HK-2 (cell line): ENCODE data around the gene INSC.

Source experiments
- DNase-seq: peaks from one replicate; pipeline ENCODE4 v3.0.0-alpha.2; 2018; ENCODE audit not compliant: unreplicated experiment

The INSC gene

DNA sequence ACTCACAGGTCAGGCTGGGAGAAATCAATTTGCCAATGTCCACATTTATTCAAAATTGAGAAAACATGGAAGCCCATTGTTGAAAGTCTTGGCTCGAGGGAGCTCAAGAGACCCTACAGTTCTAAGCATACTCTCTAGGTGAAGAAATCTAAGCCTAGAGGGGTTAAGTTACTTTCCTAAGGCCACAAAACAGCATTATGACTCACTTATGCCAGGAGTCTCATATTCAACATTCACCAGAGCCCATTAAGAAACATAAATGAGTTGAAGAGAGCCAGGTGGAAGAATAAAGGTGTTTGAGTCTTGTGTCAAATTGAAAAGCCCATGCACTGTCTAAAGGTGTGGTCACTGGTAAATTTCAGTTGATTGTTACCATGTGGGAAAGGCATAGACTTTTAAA lies 108.1 kb downstream of the INSC start:
- DNase-seq = no peak

DNA sequence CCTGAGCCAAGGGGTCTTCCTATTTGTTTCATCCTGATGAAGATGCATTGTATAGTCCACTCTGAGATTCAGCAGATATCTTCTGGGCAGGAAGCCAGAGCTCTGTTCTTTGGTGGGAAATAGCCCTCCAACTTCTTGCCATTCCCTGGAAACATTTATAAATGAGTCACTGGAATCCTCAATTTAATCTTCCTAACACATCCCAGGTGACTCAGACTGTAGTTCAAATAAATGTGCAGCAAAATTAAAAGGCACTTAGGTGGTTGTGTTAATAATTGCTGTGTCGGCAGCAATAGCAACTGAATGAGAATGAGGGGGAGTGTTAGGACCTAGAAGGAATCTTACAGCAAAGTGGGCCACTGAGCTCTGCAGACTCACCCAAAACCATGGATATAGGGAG lies 108.6 kb downstream of the INSC start:
- no peak for DNase-seq

DNA sequence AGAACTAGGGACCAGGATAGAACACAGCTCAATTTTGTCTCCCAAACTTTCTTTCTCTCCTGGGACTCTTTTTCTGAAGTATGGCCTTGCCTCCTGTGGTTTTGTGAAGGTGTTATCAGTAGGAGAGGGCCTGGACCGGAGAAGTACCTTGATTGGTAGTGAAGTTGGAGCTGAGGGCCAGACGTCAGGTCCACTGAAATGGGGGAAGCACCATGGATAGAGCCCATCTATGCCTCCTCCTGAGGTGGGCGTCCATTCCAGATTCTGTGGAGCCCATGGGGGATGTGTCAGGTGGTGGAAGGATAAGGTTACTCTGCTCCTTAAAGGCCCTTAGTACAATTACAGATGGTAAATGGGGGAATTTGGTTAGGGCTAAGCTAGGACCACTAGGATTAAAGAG lies 109.7 kb downstream of the INSC start:
- no peak for DNase-seq

DNA sequence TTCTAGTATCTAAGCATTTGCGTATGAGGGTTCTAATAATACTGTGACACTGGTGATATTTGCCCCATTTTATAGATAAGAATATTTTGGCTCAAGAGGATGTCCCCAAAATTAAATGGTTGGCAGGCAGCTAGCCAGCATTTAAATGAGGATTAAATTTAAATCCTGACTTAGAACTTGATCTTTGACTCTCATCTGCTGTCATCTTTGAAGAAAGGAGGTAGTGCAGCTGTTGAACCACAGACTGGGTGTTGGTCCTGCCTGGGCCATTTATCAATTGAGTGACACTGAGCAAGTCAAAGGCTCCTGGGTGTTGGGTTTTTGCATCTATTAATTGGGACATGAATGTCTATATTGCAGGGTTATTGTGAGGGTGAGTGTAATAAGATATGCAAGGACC lies 112.3 kb downstream of the INSC start:
- no peak for DNase-seq

DNA sequence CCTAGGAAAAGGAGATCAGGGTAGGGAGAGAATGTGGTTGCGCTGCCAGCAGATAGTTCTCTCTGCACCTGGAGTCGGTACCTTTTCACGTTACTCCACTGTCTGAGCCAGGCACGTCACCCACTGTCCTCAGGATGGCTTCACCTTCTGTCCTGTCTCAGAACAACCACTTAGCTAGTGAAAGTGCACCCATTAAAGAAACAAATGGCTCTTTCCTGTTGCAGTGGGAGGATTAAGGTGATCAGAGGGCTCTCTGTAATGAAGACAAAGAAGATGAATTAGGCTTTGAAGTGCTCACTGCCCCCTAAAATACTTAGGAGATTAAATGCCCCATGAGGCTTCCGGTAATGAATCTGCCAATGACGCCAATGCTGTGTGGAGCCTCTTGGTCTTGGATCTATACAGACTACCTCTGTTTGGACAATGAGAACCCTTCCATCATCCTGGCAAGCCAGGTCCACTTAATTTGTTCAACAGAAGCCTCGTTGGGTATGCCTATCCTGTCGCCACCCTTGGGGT lies 113.7 kb downstream of the INSC start:
- no peak for DNase-seq

DNA sequence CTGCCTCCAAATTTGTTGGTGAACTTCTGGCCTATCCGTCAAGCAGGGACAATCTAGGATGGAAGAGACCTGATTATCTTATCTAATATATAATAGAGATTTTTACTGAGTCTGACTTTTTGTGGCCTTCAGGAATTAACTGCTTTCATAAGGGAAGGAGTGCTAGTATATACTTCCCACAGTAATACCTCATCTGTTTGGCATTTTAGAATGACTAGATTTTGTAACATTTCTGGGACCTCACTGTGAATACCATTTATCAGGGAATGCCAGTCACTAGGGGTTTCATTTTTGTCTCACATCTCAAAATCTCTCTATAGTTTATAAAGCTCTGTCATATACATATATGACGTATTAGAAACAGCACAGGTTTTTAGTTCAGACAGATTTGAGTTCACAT lies 114.3 kb downstream of the INSC start:
- DNase-seq = no peak

DNA sequence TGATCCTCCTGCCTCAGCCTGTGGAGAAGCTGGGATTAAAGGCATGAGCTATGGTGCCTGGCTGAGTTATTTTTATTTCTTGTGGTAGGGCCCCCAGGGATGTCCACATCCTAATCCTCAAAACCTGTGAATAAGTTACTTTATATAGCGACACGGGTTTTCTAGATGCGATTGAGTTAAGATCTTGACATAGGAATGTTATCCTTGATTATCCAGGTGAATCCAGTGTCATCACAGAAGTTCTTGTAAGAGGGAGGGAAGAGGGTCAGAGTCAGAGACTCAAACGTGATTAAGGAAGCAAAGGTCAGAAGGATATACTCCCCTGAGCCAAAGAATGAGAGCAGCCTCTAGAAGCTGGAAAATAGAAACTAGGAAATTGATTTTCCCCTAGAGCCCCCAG lies 117.8 kb downstream of the INSC start:
- DNase-seq = no peak

DNA sequence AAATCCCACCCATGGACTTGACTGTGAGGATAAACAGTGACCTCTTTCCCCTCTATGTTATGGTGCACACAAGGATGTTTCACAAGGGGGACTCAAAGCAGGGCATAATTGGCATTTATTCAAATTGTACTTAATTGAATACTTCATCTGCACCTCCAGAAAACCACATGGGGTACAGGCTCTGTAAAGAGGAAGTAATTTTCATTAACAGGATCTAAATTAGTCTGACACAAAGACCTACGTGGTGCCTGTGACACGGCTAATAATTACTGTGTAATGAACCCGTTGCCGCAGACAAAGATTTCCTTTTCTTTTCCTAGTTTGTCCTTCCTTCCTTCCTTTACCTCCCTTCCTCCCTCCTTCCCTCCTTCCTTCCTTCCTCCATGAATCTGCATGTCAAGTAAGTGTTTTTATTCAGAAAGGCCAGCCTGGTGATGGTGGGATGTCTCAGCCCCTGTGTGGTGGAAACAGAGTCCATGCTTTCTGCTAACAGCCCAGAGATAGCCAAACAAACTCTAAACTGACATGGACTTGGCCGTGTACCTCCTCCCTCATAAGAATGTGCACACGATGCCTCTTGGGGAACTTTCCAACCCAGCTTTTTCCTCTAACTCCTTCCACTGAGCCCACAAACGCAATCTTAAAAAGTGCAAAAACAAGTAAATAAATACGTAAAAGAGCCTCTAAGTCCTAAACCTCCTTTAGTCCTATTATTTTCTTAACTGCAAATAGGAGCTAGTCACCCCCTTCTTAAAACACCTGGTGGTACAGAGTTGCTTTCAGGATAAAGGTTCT lies 118.8 kb downstream of the INSC start:
- no peak for DNase-seq

DNA sequence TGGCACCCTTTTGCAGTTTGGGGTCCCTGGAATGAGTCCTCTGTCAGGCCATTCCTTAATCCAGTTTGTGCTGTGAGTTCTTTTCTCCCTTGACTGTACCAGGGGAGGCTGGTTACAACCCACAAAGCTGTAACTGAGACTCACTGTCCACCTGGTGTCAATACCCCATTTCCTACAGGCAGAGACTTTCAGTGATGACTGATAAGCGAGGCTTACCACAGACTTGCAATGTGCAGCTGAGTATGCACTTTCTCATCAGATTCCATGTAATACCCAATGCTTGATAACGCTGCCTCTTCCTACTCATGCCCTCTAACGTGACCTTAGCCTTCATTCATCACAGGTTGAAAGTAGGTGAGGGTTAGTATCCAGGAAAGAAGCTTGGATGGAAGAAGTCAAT lies 120.1 kb downstream of the INSC start:
- DNase-seq = no peak

DNA sequence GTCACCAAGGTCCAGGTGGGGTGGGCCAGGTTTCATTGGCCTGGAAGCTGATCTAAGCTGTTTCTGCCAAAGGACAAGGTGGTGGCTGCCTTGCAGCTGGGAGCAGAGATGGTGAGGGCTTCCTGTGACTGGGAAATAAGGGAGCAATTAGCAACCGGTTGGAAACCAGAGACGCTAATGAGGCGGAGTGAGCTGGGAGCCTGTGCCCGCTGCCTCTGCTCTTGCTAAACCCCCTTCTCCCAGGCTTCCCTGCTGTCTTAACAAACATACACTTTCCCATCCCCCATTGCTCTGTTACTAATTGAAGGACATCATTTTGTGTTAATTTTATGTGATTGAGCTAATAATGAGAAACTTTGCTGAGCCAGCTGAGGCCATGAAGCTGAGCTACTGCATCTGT lies 121.8 kb downstream of the INSC start:
- no peak for DNase-seq

DNA sequence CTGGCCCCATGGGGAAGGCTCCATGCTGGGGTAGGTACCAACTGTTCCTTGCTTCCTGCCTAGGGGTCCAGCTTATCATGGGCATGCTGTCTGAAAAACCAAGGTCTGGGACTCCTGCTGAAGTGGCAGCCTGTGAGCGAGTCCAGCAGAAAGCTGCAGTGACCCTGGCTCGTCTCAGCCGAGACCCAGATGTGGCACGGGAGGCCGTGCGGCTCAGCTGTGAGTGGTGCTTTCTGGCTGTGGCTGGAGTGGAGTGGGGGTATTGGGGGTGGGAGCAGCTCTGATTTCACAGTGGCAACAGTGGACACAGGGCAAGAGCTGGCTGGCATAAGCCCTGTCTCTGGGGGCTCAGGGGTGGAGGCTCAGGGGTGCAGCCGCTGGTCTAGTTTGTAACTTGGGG lies 124.1 kb downstream of the INSC start:
- DNase-seq = no peak

DNA sequence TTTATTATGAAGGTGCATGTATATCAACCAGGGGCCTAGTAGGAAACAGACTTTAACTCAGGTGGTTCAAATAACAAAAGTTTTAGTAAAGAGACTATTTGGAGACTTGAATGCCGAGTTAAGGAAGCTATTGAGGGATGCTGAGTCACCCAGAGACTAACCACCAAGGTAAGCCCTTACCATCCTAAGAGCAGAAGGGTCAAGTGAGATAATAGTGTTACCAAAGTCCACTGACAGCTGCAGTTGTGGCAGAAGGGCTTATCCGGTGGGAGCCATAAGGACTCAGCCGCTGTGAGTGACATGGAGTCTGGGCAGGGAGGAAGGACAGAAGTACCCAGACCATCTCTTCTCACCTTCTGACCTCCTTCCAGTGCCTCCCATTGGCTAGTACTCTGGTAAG lies 134.0 kb downstream of the INSC start:
- no peak for DNase-seq

DNA sequence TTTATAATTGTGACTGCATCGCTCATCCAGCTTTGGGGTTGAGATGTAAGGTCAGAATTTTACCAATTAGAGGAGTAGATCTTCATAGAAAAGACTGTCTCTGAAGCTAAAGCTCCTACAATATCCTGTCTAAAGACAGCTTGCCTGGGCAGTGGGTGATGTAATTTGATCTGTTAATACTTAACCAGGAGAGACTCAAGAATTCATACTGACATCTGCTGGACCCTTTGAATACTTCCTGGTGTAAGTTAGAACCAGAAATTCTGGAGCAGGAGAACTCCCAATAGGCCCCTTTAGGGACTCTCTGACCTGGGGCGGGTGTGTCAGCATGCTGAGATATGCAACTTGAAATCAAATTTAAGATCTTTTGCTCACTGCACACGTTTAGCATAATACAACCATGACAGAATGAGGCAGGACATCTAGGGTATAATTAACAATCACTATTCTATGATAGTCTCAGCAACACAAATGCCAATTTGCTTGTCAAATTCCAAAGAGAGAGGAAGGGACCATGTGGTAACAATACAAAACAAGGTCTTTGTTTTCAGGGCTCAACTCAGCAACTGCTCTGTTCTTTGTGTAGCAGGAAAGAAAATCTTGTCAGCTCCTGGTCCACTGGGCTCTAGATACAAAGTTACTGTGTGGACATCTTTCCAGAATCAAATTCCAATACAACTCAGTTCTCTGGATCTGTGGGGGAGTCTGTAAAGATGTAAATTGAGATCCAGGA lies 143.9 kb downstream of the INSC start:
- DNase-seq = peak; percentile 1

DNA sequence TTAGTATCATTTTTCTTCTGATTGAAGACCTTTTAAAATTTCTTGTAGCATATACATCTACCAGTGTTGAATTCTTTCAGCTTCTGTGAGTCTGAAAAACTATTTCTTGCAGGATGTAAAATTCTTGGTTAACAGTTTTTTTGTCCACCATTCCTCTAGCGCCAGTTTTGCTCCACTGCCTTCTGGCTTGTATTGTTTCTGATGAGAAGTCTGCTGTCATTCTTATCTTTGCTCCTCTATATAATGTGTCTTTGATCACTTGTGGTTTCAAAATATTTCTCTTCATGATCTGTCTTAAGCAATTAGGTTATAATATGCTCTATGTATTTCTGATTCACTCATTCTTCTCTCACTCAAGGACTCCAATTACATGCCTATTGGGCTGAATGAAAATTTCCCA lies 152.3 kb downstream of the INSC start:
- DNase-seq = no peak

DNA sequence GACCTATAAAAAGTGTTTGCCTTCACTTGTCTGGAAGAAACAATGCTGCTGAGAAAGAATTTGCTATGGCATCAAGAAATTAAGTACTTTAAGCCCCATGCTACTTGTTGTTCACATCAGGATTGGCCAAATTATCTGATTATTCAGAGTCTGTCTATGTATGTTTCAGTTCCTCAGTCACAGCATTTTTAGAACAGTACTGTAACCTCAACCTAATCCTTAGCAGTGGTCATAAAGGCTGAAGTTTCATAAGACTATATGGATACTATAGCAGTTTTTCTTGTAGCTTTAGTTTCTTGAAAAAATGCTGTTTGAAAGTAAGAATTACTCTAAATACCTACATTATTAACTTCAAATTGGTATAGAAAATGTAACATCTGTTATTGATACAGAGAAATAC lies 153.9 kb downstream of the INSC start:
- no peak for DNase-seq

DNA sequence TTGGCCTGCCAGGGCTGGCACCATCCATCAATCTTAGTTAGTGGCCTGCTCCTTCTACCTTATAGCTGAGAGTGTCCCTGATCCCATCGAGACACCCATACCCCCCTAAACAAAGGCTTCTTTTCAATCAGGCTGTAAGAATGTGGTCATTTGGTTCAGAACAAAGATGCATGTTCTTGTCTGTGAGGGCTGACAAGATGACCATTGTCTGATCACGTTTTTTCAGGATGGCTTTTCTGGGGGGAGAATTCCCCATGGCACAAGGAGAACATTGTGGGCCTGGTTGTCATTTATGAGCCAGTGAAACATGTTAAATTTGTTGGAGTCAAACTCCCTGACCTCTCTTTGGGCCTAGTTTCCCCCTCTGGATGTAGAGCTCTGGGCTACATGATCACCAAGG lies 160.4 kb downstream of the INSC start:
- DNase-seq = no peak

DNA sequence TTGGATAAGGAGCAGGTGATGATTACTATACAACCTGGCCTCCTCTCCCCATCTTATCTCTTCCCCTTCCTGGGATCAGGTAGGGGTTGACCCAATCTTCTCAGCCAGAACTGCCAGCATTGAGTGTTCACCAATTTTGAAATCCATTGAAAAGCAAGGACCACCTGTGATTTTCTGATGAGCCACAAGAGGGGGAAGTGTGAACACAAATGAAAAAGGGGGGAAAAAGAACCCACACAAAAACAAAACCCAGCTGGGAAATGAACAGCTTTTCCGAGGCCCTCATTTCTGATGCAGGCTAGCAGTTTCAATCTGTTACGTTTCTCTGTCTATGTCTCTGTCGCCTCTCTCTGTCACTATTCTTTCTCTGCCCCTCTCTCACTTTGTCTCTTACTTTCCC lies 161.9 kb downstream of the INSC start:
- no peak for DNase-seq

DNA sequence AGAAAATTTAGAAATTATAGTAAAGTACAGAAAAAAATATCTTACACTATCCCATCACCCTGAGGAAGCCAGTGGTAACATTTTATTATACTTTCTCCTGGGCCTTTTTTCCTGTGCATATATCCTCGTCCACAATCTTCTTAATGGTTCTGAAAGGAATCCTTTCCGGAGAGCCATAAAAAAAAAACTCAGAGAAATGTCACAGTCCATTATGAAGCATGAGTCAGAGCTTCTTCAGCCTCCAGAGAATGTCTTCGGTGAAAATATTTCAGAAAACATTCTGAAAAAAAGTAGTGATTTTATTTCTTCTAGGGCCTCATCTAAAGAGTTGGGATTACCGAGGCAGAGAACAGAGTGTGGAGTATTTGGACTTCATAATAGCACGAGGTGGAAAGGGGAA lies 163.4 kb downstream of the INSC start:
- no peak for DNase-seq

DNA sequence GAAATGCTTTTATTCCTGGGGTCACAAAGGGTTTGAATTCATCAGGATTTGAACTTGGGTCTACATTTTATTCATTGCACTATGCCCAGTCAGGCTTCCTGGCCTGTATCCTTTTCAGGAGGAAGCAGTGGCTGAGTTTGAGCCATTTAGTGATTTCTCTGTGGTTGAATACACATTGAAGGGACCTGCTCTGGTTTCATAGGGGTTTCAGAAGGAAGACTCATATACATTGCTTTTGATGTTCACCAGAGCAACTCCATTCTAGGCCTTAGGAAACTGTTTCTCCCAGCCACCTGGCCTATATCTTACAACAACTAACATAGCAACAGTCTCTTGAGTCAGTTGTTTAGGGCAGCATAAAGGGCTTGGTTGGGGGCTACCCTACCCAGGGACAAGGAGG lies 165.7 kb downstream of the INSC start:
- DNase-seq = no peak

DNA sequence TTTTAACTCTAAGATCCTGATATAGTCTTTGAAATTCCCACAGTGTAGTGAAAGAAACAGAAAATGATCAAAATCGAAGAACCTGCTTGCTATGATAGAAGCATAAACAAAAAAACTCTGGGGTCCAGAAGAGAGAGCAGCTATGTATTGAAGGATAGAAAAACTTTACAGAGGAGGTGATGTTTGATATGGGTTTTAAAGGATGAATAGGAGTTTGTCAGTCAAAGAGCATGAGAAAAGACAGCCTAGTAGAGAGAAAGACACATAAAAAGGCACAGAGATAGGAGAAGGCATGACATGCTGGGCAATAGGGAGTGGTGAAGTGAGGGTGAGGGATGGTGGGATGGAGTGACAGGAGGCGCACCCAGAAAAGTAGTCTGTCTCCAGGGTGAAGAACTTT lies 168.0 kb downstream of the INSC start:
- DNase-seq = no peak

DNA sequence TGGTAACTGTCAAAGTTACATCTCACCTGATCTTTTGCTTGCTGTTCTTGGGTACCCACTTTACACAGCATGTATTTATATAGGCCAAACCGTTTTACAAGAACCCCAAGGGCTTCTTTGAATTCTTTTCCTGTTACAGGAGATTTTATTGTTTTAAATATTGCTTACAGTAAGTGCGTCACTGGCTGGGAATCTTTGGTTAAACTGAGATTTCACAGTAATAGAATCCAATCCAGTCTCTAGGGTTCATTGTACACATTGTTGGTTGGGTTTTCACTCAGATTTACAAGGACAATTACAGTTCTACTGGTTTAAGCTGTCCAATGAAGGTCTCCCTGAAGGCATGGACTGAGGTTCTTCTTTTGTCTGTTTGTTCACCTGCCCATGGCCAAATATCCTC lies 171.7 kb downstream of the INSC start:
- no peak for DNase-seq

DNA sequence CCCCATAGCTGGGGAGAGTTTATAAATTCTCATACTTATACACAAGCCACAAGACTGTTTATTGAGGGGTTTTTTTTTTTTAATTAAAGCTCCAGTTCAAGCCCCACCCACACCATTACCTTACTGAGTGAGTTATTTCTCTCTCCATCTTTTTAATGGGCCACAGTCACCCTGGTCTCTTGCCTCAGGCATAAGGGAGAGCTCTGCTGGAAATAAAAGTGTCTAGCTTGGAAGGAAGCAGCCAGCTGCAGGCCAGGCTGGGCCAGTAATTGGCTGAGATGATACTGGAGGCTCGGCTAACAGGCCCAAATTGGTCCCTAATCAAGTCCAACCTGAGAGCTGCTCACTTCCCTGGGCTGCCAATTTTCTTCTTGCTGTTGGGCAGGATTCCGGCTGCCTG lies 174.1 kb downstream of the INSC start:
- no peak for DNase-seq

DNA sequence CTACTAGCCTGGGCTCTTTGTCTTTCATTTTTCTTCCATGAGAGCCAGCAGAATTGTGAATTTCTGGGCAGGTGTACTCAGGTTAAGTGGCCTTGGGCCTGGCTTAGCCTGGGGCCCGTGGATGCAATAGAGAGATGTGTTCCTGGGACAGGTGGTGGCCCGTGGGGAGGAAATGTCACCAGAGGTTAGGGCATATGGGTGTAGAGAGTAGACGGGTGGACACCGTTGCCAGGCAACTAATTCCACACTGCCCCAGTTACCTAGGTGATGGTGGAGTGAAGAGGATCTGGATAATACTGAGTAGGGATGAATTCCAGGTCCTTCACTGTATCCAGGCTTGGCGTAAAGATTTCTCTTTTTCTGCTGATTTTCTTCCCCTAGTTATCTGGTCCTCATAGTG lies 175.0 kb downstream of the INSC start:
- DNase-seq = no peak
